Adrenal gland (tissue), 5 donors: ENCODE results near the gene RAVER2.

ENCODE experiments used
- POLR2A ChIP-seq, 2 donors: fragments of 450-650 bp; IDR thresholded peaks; one replicate each; pipeline ENCODE4 v1.6.1; 2017; ENCODE audit warnings: antibody characterized with exemption in 2 of 2, mild to moderate bottlenecking in 2 of 2, moderate library complexity in 1 of 2
- TF ChIP-seq, protein P1 (sequence below), 6 experiments: fragments of 450-650 bp in 4 of 6; fragments of 200-600 bp in 2 of 6; sonication (generic) in 1 of 6; IDR thresholded peaks; 1 replicate in 5 of 6; 2 replicates in 1 of 6; pipeline versions ENCODE4 v1.5.1 to v1.8.0; 2016 to 2021; ENCODE audit warnings: antibody characterized with exemption in 6 of 6, mild to moderate bottlenecking in 2 of 6, moderate library complexity in 1 of 6
- donor health status: DM: no; HTN: no; CAD: no.

DNA sequence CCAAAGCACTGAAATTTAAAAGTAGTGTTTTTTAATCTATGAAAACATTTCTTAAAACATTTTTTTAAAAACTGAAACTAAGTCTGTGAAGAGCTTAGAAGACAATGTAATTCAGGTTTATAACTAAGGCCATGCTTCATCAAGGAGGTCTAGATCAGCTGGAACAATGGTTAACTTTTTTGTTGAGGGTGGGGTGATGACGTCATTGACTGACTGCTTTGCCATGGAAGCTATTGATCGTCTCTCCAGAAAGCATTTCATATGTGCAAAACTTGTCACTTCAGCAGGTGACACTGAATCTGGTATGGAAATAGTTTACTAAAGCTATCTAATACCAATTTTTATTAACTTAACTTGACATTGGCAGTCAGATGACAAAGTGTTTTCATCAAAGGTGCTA, 21.0 kb downstream of the RAVER2 start:
- TF ChIP-seq POLR2A (IDR thresholded peaks at IDR 0.05): no peak
- TF ChIP-seq, protein P1, sequence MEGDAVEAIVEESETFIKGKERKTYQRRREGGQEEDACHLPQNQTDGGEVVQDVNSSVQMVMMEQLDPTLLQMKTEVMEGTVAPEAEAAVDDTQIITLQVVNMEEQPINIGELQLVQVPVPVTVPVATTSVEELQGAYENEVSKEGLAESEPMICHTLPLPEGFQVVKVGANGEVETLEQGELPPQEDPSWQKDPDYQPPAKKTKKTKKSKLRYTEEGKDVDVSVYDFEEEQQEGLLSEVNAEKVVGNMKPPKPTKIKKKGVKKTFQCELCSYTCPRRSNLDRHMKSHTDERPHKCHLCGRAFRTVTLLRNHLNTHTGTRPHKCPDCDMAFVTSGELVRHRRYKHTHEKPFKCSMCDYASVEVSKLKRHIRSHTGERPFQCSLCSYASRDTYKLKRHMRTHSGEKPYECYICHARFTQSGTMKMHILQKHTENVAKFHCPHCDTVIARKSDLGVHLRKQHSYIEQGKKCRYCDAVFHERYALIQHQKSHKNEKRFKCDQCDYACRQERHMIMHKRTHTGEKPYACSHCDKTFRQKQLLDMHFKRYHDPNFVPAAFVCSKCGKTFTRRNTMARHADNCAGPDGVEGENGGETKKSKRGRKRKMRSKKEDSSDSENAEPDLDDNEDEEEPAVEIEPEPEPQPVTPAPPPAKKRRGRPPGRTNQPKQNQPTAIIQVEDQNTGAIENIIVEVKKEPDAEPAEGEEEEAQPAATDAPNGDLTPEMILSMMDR (IDR thresholded peaks at IDR 0.05): no peak
